DMS79 treated with DMSO at 0.1 percent for 48 hours (cell line): Measurements from ENCODE around the gene CCDC192.

Experiments
- DNase-seq: peaks from one replicate; lab custom pipeline; 2025; lab: John Stamatoyannopoulos, UW

The CCDC192 gene

DNA sequence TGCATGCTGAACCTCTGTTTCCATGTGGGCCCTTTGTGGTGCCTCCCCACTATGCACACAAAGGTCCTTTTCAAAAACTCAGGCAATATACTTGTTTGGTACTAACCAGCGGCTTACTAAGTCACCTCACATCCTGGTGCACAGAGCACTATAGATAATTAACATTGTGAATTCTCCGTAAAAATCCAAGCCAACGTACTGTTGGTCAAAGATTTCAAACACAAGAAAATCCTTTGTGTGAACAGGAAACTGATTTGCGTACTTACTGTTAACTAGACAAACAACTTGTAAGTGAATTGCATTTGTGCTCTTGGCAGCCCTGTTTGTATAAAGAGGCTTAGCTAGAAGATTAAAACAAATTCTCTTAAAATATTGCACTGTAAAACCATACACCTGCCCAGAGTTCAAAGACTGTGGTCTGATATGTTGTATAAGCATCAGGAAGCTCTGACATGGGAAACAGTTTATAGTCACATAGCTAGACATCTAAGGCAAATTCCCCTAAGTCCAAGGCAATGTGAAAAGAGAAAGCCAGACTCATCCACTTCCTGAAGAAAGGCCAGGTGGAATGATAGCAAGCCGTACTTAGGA is 255.3 kb downstream of the CCDC192 start:
- DNase-seq, result peak; percentile 20

GRCh38 chr5:127959152-127959764 is 256.1 kb downstream of the CCDC192 start:
- peak; percentile 71 for DNase-seq

GRCh38 chr5:127960270-127960691 is 257.1 kb downstream of the CCDC192 start:
- no peak for DNase-seq

DNA sequence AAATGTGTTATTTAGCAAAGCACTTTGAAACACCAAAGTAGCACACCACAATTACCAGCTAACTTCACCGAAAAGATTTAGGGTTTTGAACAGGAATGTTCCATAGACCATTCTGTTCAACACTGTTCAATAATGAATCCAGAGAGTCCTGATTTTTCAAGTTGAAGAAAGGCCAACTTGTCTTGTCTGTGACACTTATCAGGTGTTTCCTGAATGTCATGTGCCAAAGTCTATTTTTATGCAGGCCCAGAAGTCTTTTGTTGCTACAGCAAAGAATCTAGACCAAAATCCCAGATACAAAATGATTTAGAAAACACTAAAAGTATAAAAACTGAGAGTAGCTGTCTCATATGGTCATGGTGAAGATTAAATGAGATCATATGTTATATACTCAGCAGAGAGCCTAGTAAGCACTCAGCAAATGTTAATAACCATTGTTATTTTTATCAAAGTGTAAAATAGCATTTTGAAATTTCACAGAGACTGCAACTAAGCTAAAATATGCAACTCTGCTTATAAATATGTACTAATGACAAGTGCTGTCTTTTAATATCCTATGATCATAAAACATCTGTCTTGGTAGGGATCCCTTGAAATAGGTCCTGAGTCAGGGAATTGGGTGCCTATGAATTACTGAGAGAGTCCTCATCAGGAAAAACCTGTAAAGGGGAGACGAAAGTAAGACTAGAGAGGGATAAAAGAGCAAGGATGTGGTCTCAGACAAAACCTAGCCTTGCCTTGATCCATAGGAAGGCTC is 258.0 kb downstream of the CCDC192 start:
- no peak for DNase-seq

DNA sequence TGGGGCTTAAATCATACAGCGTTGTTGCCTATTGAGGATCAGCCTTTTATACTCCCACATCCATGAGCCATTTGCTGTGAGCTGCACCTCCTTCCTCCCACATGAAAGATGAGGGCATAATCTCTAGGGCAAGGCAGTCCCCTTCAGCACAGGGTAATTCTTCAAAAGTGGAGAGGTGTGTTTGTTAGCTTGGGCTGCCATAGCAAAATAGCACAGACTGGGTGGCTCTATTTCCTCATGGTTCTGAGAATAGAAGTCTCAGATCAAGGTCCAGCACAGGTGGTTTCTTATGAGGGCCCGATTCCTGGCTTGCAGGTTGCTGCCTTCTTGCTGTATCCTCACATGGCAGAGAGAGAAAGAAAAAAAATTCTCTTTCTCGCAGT is 258.6 kb downstream of the CCDC192 start:
- no peak for DNase-seq

GRCh38 chr5:127962491-127962890 is 259.3 kb downstream of the CCDC192 start:
- no peak for DNase-seq

- DNase-seq, result no peak
Measured at GRCh38 chr5:127963233-127963632, 260.0 kb downstream of the CCDC192 start.

GRCh38 chr5:127963931-127964330 is 260.7 kb downstream of the CCDC192 start:
- no peak for DNase-seq

DNA sequence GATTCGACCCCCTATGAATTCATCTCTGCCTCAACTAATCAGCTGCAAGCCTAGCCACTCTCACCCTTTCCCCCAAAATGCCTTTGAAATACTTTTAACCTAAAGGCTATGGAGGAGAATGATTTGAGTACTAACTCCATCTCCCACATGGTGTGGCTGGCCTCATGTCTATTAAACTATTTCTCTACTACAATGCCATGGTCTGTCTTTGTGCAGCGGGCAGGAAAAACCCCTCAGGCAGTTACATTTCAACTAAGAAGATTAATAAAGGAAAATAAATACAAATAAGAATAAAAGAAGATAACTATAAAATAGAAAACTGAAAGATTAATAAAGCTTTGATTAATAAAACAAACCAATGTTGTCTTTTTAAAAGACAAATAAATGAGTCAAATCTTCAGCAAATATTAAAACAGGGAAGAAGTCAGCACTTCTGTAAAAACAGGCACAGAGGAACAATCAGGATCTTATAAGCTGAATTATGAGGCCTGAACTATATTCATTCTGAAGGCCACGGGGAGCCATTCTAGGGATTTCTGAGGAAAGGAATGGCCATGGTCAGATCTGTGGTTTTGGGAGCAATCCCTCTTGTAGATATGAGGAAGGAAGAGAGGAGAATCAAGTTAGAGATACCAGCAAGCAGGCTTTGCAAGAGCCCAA is 264.3 kb downstream of the CCDC192 start:
- no peak for DNase-seq

DNA sequence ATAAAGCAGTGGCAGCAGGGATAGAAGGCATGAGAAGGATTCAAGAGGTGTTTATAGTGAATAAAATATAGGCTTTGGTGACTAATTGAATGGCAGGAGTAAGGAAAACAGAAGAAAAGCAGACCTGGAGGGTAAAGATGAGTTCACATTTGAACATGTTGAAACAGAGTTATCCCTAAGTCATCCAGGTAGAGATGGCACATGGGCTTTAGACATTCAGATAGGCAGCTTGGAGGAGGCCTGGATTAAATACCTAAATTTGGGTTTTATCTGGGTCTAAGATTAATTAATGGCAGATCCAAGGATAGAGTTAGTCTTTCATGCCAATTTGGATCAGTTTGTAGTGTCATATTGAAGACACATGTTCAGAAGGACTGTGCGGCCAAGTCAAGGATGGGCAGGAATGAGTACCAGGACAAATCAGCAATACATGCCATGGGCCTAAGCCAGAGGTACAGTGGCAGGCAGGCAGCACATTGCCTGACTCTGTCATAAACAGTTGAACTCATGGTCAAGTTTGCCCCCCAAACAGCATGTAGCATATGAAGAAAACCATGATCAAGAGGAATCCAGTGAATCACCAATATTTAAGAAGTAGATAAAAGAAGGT is 264.9 kb downstream of the CCDC192 start:
- no peak for DNase-seq

DNA sequence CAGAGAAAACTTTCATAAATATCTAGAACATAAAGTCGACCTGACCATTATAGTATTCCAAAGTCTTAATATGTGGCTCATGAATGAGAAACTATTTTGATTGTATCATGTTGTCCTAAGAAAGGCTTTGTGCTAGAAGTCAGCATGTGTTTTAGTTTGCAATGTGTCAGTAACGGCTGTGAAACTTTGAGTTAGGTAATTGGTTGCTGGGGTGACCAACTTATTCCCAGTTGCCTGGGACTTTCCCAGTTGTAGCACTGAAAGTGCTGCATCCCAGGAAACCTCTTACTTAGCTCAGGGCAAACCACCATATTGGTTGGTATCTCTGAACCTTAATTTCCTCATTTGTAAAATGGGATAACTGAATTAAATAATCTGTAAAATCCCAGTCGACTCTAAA is 265.8 kb downstream of the CCDC192 start:
- DNase-seq, result no peak

DNA sequence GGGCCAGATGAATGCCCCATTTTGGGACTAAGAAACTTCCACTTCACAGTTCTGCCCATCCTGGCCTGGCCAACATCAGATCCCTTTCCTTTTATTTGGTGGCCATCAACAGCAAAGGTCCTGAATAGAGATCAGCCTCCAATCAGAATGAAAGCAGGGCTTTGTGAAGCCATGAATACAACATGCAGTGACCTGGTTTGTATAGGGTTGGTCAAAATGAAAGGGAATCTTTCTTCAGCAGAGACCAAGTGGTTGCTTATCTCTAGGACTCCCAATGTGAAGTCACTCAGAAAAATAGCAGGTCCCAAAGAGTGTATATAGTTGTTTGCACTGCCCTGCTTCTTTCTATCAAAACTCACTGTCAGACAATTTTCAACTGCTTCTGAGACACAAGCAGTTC is 266.5 kb downstream of the CCDC192 start:
- DNase-seq, result no peak

DNA sequence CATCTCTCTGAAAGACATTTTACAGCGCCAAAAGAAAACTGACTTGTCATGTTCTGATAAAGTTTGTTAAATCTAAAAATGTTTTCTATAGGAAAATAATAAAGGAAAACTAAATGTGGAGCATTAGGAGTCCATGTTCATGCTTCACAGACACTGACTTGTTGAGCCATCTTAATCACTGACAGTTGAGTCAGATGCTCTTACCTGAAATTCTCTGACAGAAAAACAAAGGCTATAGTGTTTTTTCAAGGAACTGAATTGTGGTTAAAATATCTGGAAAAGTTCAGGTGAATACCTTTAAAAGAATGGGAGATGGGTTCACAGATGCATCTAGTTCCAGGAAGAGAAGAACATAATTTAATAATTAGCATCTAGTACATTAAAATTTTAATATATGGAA is 266.9 kb downstream of the CCDC192 start:
- DNase-seq, result no peak

DNA sequence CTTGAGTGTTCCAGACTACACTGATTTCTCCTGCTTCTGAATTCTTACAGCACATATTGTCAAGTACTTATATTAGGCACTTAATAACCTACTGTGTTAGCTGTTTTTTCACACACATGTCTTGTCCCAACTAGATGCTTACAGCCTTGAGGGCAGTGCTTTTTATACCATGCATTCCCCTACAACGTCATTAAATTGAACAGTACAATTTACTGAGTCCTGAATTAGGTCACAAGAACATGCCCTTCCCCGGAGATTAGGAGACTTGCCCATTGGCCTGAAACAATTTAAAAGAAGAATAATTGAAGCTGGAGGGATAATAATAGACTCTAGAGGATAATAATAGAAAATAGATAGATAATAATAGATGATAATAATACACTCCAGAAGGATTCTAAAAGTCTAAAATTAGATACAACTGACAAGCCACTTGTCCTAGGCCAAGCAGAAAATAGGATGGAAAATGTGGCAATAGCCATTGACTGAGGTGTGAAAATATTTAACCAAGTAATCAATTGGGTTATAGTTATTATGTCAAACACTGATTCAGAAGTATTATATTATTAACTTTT is 267.7 kb downstream of the CCDC192 start:
- DNase-seq, result no peak

- DNase-seq, result no peak
Measured at GRCh38 chr5:127975961-127976360, 272.8 kb downstream of the CCDC192 start.

DNA sequence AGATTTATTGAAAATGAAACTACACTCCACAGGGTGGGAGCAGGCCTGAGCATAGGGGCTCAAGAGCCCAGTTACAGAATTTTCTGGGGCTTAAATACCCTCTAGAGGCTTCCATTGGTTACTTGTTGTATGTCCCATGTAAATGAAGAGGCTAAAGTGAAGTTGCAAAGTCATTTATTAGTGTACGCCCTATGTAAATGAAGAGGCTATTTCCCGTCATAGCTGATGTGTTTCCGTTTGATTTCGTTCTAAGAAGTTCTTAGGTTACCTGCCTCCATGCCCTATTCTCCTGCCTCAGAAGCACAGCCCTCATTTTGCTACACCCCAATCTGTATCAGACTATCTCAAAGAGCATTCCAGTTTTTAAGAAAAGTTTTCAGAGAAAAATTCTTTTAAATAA is 273.3 kb downstream of the CCDC192 start:
- DNase-seq, result no peak

DNA sequence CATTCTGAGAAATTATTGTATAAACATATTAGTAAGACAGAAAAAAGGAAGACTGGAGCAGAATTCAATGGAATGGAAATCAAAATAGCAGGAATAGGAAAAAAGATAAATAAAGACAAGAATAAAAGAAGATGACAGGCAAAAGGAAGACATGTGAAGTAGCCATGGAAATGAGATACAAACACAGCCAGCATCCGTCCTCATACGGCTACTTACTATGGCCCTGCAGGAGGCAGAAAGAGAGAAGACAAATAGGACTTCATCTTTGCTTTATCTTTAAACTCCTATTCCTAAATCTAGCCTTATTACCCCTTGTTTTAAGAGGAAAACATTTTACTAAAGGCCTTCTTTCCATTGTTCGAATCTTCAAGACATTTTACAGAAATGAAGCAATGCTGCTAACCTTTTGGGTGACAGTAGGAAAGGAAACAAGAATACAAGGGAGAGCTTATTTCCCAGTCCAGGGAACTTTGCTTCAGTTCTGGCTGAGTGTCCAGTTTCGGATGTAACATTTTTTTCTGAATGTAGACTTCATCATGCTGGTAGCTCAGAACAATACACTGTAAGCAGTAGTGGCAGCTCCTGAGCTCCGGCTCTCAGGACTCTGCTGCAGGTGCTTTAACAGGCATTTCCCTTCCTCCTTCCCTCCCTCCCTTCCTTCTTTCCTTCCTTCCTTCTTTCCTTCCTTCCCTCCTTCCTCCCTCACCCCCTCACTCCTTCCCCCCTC is 274.0 kb downstream of the CCDC192 start:
- DNase-seq, result no peak

DNA sequence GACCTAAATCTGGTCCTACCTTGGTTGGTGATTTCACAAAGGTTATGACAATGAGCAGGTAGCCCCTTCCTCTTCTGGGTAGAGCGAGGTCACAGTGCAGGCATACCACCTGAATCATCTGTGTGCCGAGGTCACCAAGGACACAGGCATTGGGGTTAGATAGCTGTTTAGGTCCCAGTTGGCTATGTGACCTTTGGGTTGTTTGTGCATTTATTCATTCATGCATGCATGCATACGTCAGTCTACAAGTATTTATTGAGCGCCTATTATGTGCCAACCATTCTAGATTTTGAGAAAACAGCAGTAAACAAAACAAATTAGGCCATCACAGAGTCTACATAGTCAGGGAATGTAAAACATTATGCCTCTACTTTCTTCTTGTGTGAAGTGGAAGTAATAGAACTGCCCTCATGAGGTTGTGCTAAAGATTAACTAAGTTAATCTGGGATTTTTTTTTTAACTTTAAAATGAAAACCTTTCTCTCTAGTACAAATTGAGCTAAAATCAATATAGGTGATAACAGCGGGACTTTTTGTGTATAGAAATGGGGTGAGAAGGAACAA is 275.6 kb downstream of the CCDC192 start:
- no peak for DNase-seq

- no peak for DNase-seq
Measured at GRCh38 chr5:127979475-127979874, 276.3 kb downstream of the CCDC192 start.

- DNase-seq, result no peak
Measured at GRCh38 chr5:127980843-127981242, 277.7 kb downstream of the CCDC192 start.

DNA sequence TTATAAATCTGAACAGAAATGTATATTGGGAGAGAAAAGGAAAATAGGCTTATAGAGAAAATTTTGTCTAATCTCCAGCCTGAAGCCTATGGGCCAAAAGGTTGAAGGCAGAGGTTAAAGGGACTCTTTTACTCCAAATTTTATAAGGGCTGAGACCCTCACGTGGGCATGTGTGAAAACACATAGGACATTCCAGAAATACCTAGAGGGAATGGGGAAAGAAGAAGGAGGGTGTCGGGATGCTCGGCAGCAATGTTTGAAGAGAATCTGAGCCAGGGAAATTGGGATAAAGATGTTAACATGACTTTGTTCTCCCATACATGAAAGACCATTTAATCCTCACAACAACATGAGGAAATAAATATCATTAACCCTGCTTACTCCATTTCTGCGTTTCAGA is 278.3 kb downstream of the CCDC192 start:
- no peak for DNase-seq
